Measurements from ENCODE around the gene CRNKL1.

CRNKL1 gene

DNA sequence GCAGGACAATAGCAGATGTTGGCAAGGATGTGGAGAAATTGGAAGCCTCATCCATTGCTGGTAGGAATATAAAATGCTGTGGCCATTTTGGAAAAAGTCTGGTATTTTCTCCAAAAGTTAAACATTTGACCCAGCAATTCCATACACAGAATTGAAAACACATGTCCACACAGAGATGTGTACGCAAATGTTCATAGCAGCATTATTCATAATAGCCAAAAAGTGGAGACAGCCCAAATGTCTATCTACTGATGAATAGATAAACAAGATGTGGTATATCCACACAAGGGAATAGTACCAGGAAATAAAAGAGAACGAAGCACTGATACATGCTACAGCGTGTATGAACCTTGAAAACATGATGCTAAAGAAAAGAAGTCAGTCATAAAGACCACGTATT lies 40.6 kb upstream of the CRNKL1 start:
- no peak overlapping the region for H3K4me3 Mint-ChIP-seq
- TF ChIP-seq, protein P1, sequence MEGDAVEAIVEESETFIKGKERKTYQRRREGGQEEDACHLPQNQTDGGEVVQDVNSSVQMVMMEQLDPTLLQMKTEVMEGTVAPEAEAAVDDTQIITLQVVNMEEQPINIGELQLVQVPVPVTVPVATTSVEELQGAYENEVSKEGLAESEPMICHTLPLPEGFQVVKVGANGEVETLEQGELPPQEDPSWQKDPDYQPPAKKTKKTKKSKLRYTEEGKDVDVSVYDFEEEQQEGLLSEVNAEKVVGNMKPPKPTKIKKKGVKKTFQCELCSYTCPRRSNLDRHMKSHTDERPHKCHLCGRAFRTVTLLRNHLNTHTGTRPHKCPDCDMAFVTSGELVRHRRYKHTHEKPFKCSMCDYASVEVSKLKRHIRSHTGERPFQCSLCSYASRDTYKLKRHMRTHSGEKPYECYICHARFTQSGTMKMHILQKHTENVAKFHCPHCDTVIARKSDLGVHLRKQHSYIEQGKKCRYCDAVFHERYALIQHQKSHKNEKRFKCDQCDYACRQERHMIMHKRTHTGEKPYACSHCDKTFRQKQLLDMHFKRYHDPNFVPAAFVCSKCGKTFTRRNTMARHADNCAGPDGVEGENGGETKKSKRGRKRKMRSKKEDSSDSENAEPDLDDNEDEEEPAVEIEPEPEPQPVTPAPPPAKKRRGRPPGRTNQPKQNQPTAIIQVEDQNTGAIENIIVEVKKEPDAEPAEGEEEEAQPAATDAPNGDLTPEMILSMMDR (IDR thresholded peaks at IDR 0.05; ENCODE audit: unreplicated experiment in 3 of 3): no peak
- H3K36me3 Mint-ChIP-seq (ENCODE audit: low read depth): no peaks in the 10 kb centered on the region
- no peaks in the 10 kb centered on the region for H3K9me3 Mint-ChIP-seq
- peaks cover 14% of the 10 kb centered on the region for H3K27me3 Mint-ChIP-seq (ENCODE audit: low read depth)
- no peaks in the 10 kb centered on the region for H3K4me1 Mint-ChIP-seq
- no peak overlapping the region for H3K27ac Mint-ChIP-seq

DNA sequence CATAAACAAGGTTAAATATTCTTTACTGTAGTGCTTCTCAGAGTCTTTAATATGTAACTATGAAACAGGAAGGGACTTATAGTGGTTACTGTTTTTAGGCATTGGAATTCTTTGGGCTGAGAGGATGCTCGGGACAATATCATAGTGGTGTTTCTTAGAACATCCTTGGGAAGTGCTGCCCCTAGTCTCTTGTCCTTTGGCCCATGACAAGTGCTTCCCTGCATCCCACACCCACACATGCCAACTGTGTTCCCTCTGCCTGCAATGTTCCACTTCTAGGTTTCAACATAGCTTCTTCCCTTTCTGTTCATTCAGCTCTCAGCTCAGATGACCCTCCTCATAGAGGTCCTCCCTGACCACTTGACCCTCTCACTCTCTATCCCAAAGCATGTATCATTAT lies 37.7 kb upstream of the CRNKL1 start:
- TF ChIP-seq, protein P1 (IDR thresholded peaks at IDR 0.05; ENCODE audit: unreplicated experiment in 3 of 3): no peak
- H3K27me3 Mint-ChIP-seq (ENCODE audit: low read depth): peaks cover 12% of the 10 kb centered on the region
- H3K9me3 Mint-ChIP-seq: no peaks in the 10 kb centered on the region

DNA sequence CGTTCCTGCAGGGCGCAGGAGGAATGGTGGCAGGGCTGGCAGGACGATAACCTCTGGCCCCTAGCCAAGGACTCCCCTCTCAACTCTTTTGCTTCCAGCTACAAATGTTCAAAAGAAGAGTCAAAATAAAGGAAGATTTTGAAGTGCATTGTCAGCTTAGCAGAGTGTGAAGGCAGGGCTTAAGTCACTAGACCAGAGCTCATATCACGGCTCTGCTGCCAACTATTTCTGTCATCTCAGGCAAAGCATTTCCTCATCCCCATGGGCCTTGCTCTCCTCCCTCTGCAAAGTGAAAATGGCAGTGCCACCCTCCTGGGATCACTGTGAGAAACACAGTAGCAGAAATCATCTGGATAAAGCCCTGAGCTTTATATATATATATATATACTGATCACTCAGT lies 36.8 kb upstream of the CRNKL1 start:
- peaks cover 16% of the 10 kb centered on the region for H3K27me3 Mint-ChIP-seq (ENCODE audit: low read depth)
- H3K4me3 Mint-ChIP-seq: no peak overlapping the region
- TF ChIP-seq, protein P1 (IDR thresholded peaks at IDR 0.05; ENCODE audit: unreplicated experiment in 3 of 3): no peak
- H3K4me1 Mint-ChIP-seq: peaks cover 13% of the 10 kb centered on the region
- no peaks in the 10 kb centered on the region for H3K36me3 Mint-ChIP-seq (ENCODE audit: low read depth)
- H3K9me3 Mint-ChIP-seq: no peaks in the 10 kb centered on the region
- H3K27ac Mint-ChIP-seq: no peak overlapping the region

More for the DNA sequence above, 37.7 kb upstream of the CRNKL1 start:
- Mint-ChIP-seq H3K27ac (no peak overlapping the region), H3K4me1 (peaks cover 4% of the 10 kb centered on the region), H3K4me3 (no peak overlapping the region), H3K36me3 (ENCODE audit: low read depth) (no peaks in the 10 kb centered on the region)

DNA sequence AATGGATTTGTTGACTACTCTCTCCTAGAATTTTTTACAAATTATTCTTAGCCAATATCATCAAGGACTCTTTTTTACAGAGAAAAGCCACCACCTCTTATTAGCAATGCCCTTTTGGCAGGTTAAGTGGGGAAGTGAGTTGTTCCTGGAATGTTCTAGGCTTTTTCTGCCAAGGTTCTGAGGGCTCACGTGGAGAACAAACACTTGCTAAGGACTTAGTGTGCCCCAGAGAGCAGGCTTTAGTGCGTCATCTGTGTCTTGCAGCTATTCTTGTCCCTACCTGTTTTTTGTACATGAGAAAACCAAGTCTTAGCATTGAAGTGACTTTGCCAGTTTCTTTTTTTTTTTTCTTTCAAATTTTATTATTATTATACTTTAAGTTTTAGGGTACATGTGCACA lies 33.5 kb upstream of the CRNKL1 start:
- Mint-ChIP-seq H3K9me3 (no peaks in the 10 kb centered on the region), H3K36me3 (ENCODE audit: low read depth) (no peaks in the 10 kb centered on the region), H3K4me1 (peaks cover 18% of the 10 kb centered on the region), H3K4me3 (no peak overlapping the region), H3K27ac (no peak overlapping the region), H3K27me3 (ENCODE audit: low read depth) (peaks cover 26% of the 10 kb centered on the region)
- TF ChIP-seq, protein P1 (IDR thresholded peaks at IDR 0.05; ENCODE audit: unreplicated experiment in 3 of 3): no peak

DNA sequence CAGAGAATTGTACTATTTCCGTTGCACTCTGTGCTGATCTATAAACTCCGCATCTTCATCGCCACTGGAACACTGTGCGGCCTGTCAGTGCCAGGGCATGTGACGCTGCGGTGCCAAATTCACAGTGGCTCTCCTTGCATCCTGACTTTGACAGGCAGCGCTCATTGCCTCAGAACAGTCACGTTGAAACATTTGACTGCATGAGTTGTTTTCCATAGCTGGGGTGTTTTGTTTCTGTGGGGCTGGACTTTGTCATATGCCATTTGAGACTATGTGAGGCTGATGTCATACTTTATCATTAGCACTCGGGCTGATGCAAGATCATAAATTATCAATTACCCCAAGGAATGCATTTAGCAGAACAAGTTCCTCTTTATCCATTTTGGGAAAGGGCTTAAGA lies 32.8 kb upstream of the CRNKL1 start:
- TF ChIP-seq, protein P1 (IDR thresholded peaks at IDR 0.05; ENCODE audit: unreplicated experiment in 3 of 3): no peak
- Mint-ChIP-seq H3K27me3 (ENCODE audit: low read depth) (peaks cover 23% of the 10 kb centered on the region), H3K4me1 (peaks cover 18% of the 10 kb centered on the region), H3K27ac (no peak overlapping the region), H3K36me3 (ENCODE audit: low read depth) (no peaks in the 10 kb centered on the region), H3K4me3 (no peak overlapping the region), H3K9me3 (no peaks in the 10 kb centered on the region)

DNA sequence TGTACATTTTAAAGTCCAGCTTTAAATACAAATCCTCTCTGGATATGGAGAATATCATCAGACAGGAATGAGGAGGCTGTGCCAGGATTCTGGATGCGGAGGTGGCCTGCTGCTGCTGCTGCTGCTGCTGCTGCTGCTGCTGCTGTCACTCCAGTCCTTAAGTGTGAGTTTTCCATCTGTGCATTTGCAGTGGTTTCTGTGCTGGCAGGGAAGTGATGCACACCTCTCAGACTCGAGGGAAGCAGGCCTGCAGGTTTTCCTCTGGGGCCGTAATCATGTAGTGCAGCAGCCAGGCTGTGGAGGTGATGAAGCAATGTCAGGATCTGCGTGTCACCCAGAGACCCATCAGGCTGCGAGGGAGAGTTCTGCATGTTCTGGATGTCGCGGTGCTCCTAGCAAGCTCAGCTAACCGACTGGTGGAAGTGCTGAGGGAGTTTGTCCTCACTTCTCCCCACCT lies 32.1 kb upstream of the CRNKL1 start:
- TF ChIP-seq, protein P1 (IDR thresholded peaks at IDR 0.05; ENCODE audit: unreplicated experiment in 3 of 3): no peak
- H3K4me3 Mint-ChIP-seq: no peak overlapping the region
- H3K36me3 Mint-ChIP-seq (ENCODE audit: low read depth): no peaks in the 10 kb centered on the region

More for the DNA sequence above, 32.1 kb upstream of the CRNKL1 start:
- peaks cover 18% of the 10 kb centered on the region for H3K4me1 Mint-ChIP-seq
- no peaks in the 10 kb centered on the region for H3K9me3 Mint-ChIP-seq
- H3K27me3 Mint-ChIP-seq (ENCODE audit: low read depth): peaks cover 21% of the 10 kb centered on the region
- peak overlapping the region in 1 of 3 experiments; percentile 15 for H3K27ac Mint-ChIP-seq
